GM23338 (cell line): ENCODE measurements around the gene SLC12A7.

ENCODE experiments used
- CTCF ChIP-seq, 2 experiments: fragments of 200-600 bp in 1 of 2; sonication (generic) in 1 of 2; conservative IDR thresholded peaks; 2 replicates each; pipeline versions ENCODE4 v1.5.1 to v1.6.1; 2016 to 2017; ENCODE audit warnings: antibody characterized with exemption in 2 of 2, low read depth in 2 of 2, mild to moderate bottlenecking in 2 of 2, moderate library complexity in 1 of 2
- EZH2 ChIP-seq: fragments of 200-600 bp; sonication (generic); IDR thresholded peaks from one replicate; pipeline ENCODE4 v1.8.0; 2017; ENCODE audit warnings: antibody characterized with exemption, mild to moderate bottlenecking, low read depth; ENCODE audit not compliant: unreplicated experiment
- POLR2AphosphoS5 ChIP-seq: IDR thresholded peaks from 2 replicates; pipeline ENCODE4 v1.6.1; 2016; ENCODE audit warnings: antibody characterized with exemption, low read depth

GRCh38 chr5:1118738-1119137 lies 6.9 kb upstream of the SLC12A7 start:
- TF ChIP-seq CTCF (conservative IDR thresholded peaks at IDR 0.05; ENCODE audit: low read depth in 2 of 2) (no peak), POLR2AphosphoS5 (no peak), EZH2 (no peak)
